HG02938 (cell line): Measurements from ENCODE around the gene LORICRIN.

Source experiments
- ATAC-seq: cut with Tn5 transposase; IDR thresholded peaks from one replicate; pipeline ENCODE4 v1.9.1; 2021; ENCODE audit warnings: mild to moderate bottlenecking, moderate library complexity; ENCODE audit not compliant: unreplicated experiment

The LORICRIN gene, protein sequence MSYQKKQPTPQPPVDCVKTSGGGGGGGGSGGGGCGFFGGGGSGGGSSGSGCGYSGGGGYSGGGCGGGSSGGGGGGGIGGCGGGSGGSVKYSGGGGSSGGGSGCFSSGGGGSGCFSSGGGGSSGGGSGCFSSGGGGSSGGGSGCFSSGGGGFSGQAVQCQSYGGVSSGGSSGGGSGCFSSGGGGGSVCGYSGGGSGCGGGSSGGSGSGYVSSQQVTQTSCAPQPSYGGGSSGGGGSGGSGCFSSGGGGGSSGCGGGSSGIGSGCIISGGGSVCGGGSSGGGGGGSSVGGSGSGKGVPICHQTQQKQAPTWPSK

DNA sequence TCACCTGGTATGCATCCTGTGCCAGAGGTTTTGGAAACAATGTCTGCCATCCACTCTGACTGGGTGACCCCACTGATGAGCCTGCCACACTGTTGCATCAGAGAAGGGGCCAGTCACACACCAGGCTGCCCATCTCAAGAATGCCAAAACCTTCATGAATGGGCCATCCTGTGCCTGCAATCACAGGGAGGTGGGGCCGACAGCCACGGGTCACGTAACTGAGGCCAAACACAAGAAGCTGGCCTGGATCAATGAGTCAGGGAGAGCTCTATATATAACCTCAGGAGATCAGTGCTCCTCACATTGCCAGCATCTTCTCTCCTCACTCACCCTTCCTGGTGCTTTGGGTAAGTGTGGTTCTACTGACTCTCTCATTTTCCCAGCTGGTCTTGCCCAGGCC, at the start of gene LORICRIN:
Gene LORICRIN (plus strand): TSS at position 301 of the 400 bp plus-strand sequence. CDS start 1,263 bp downstream, outside the sequence.
- no peak for ATAC-seq

DNA sequence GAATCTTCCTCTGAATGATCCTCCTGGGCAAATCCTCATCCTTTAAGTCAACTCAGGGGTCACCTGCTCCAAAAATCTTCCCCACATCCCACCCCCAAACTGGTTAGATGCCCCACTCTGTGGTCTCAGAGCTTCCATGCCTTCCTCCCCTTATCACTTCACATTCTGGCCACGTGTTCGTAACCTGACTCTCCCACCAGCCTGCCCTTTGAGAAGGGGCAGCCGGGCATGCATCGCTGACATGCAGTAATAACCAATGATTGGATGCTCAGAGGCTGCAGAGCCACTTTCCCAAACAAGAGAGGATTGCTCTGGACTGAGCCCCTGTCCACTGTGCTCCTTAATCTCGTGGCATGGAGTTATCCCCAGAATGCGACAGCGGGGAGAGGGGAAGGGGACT, 49.3 kb upstream of the LORICRIN start:
- no peak for ATAC-seq

DNA sequence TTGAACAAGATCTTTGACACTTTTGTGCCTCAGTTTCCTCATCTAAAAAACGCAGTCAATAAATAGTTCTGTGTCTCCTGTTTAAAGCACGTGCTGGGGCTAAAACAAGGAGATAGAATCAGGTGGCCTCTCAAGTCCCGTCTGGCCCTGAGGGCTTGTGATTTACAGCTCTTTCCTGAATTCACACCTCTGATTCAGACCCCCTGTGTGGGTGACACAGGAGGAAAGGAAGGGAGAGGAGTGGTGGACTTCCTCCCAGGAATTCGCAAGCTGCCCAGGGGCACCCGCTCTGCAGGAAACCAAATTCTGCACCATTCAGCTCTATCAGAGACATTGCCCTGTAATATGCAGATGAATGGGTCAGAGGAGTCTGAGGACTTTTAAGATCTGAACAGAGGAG, 47.3 kb upstream of the LORICRIN start:
- no peak for ATAC-seq

DNA sequence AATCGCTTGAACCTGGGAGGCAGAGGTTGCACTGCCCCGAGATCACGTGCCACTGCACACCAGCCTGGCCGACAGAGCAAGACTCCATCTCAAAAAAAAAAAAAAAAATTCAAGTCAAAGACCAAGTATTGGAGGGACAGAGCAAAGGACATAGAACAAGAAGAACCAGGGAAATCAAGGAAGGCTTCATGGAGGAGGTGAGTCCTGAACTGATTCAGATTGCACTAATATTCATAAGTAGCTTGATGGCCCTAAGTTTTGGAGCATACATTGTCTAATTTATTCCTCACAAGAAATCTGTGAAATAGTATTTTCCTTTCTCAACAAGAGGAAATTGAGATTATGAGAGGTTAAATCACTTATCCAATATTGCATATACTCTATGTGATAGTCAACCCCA, 46.0 kb upstream of the LORICRIN start:
- ATAC-seq: no peak

DNA sequence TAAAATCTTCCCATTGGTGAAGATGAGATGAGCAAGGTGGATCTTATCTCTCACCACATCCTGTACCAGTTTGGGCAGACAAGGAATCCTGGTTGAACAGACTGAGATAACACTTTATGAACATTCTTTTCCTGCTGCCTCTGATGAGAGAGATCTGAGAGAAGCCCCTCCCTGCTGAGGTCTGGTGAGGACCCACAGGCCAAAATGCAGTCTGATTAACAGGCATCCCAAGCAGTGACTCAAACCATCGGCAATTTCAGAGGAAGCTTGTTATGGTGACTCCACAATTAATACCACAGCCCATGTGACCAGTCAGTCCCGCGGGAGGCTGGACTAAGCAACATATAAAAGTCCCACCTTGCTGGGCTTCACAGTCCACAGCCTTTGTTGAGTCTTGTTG, 42.3 kb upstream of the LORICRIN start, which contains the start of gene PRR9:
Gene PRR9 (plus strand): TSS at position 373 of the 400 bp plus-strand sequence. CDS start 561 bp downstream, outside the sequence.
- no peak for ATAC-seq

DNA sequence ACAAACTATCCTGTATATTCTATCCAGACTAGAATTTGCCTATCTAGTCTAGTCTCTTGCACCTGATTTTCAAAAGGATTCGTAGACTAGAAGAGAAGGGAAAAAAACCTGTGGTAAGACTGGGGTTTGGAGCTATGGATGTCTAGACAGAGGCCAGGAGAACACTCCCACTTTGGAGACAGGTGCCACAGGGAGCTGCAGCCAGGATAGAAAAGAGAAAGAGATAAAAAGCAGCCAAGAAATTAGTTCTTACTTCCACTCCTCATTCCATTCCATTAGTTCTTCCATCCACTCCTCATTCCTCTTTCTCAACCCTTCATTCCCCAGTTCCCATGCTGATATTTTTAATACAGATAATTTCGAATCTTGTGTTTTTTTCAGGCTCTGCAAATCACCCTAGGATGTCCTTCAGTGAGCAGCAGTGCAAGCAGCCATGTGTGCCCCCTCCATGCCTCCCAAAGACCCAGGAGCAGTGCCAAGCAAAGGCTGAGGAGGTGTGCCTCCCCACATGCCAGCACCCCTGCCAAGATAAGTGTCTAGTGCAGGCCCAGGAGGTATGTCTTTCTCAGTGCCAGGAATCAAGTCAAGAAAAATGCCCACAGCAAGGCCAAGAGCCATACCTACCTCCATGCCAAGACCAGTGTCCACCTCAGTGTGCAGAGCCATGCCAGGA, 41.6 kb upstream of the LORICRIN start:
- no peak for ATAC-seq

DNA sequence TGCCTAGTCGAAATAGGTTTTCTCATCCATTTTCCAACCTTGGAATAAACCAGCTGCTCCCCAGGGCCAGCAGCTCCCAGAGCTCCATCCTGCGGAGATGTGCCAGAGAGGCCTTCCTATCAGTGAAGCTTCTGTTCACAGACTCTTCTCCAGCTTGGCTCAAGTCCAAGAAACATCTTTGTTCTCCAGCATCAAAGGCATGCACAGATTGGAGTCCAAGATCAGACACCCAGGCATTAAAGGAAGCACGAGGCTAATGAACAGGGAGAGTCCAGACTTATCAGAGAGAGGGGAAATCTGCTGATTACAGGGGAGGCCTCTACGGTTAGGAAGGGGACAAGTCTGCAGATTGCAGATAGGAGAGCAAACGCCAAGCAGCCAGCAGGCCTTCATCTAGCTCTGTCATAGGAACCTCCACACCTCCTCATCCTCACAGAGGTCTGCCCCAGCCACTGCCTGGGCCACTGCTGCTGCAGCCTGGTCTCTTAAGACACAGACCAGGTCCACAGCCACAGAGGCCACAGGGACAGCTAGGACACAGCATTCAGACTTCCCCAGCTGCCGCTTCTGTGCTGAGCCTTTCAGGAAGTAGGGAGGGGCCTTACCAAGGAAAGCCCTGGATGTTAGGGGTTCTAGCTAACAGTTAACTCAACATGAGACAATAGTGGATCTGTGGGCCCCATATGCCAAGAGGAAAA, 38.7 kb upstream of the LORICRIN start:
- ATAC-seq: no peak

DNA sequence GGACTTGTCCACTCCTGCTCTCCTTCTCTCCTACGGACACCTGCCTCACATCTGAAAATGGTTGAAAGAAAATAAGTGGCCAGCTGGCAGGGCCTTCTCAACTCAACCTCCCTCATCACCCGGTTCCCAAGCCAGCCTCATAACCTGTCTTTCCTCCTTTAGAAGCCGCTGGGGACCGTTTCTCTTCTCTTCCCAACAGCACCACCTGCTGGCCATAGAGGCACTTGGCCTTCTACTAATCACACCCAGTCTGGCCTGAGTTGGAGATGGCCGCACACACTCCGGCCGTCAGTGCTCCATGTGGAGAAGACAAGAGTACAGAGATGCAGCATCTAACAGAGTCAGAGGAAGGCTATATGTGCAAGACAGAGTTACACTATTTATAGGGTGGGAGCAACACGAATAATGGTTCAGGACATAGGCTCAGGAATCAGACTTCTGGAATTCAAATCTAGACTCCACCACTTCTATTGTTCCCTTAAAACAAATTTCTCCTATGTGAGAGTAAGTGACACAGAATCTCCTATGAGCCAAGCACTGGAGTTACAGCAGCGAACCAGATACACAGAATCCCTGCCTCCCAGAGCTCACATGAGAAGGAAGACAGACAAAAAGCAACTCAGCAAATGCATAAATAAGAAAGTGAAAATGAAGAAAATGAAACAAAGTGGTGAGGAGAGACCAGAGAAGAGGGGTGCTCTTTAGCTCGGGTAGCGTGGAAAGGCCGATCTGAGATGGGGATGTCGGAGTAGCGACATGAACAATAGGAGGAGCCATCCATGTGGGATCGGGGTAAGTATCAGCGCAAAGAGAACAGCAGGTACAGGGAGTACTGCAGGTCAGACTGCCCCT, 36.2 kb upstream of the LORICRIN start:
- ATAC-seq: peak; percentile 87

DNA sequence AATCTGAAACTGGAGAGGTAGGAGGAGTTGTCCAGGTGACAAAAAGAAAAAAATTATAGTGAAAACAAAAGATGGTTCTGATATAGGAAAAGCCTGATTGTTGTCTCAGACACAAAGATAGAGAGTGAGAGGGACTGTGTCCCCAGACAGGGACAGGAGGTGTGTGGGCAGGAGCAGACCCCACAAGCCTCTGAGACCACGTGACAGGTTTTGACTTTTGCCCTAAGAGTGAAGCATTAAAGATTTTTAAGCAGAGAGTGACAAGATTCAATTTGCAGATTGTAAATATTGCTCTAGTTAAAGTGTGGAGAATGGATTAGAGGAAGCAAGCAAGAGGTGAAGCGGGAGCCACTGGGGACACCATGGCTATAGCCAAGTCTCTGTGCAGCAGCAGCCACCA, 31.7 kb upstream of the LORICRIN start:
- no peak for ATAC-seq

DNA sequence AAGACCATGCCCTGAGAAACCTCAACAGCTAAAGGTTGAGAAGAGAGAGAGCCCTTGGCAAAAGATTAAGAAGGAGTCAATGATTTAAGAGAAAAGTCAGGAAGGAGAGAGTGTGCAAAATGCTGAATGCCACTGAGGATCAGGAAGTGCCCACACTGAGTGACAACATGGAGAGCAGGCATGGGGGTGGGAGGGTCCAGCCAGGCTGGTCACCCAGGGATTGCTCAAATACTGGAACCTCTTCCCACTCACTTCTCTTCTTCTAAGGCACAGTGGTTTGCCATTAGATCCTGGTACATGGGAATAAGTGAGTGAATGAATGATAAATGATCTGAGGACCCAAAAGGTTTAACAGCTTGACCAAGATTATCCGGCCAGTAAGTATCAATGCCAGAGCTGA, 31.0 kb upstream of the LORICRIN start:
- ATAC-seq: no peak

DNA sequence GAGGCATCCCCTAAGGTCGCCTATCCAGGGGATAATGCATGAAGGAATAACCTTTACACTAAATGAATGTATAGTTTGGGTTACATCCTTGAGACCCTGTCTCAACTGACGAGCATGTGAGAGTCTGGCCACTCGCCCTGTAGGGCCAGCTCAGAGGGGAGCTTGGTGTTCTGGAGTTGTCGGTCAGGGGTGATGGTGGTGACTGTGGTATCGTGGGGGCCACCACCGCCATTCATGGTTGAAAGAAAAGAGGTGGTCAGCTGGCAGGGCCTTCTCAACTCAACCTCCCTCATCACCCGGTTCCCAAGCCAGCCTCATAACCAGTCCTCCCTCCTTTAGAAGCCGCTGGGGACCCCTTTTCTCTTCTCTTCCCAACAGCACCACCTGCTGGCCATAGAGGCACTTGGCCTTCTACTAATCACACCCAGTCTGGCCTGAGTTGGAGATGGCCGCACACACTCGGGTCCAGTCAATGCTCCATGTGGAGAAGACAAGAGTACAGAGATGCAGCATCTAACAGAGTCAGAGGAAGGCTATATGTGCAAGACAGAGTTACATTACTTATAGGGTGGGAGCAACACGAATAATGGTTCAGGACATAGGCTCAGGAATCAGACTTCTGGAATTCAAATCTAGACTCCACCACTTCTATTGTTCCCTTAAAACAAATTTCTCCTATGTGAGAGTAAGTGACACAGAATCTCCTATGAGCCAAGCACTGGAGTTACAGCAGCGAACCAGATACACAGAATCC, 30.2 kb upstream of the LORICRIN start:
- peak; percentile 55 for ATAC-seq

DNA sequence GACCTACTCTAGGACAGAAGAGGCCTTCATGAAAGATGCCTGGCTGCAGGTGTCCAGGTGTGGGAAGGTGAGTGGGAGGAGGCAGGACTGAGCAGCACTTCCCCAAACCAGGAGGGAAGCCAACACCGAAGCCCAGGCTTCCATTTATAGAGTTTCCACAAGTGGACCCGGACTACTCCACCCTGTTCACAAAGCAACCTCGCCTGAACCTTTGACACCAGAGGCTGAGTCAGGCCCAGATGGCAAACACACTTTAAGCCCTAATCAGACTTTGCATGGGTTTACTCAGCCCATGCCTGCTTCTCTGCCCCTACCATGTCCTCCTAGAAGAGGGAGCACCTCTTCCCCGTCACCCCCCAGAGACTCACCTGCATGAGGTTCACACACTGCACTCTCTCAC, 28.1 kb upstream of the LORICRIN start:
- ATAC-seq: no peak

DNA sequence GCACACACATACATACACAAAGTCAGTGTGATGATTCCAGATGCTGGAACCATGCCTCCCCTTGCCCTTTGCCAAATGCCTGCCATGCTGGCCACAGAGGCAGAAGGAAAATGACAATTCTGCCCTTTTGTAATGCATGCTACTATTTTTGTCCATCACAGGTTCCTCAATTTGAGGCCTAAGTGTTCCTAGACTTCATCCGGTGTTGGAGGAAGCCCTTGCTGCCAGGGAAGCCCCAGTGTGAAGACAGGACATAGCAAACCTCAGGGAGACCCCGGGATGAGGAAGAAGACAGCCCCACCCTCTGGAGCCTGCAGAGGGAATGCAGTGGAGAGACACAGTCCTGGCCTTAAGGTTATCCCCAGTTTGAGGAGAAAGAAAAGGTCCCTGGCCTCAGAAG, 27.7 kb upstream of the LORICRIN start:
- ATAC-seq: no peak

DNA sequence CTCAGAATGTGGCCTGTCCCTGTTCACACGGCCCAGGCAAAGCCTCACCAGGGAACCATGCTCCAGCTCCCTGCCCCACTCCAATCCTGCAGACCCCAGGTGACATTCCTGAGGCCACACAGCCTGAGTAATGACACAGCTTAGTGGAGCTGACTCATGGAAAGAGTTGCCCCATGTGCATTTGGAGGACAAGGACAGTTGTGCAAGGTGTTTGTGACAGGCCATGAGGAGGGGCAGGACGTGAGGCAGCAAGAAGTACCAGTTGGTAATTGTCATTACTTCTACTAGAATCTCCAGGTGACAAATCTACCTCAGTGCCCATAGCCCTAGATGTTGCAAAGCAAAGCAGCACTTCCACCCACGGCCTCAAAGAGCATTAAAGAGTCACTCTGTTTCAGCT, 26.9 kb upstream of the LORICRIN start:
- ATAC-seq: no peak

DNA sequence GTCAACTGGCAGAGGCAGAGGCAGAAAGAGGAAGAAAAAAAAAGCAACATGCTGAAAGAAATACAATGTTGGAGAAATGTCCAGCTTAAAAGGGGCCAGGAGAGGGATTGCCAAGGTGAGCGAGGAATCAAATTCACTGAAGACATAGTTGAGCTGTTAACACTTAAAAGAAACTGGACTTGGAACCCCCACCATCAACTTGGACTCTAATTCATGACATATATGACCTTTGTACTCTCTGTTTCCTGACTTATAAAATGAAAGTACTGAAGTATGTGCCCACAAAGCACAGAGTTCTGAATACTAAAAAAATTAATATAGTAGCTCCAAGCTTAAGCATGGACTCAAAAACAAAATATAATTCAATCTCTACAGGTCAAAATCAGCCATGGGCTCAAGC, 26.0 kb upstream of the LORICRIN start:
- ATAC-seq: no peak

DNA sequence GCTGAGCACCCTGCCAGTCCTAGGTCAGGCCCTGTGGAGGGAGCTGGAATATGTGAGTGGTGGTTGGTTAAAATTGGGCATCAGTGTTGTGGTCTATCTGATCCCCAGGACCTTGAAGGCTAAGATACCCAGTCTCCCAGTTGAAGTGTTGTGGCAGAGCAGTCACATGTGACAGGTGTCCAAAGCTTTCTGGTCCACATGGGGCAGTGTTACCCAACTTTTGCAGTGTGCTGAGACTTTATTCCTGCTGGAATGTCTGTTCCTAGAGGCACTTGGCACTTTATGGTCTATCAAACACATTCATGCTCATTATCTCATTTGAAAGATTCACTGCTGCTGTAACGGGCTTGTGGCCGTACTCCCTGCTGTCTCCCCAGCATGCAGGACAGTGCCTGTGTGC, 21.0 kb upstream of the LORICRIN start:
- ATAC-seq: no peak

DNA sequence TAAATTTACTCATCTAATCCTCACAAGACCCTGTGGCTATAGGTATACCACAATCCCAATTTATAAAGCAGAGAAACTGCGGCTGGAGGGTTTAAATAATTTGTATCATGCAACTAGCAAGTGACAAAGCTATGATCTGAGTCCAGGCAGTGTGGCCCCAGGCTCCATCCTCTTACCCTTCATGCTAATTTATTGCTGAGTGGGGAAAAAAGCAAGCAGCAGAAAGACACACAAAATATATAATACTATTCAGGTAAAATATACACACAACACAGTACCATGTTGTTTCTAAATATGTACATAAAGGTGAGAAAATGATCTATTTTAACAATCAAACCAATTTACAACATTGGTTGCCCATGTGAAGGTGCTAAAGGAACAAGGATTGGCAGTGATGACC, 17.3 kb upstream of the LORICRIN start:
- no peak for ATAC-seq

DNA sequence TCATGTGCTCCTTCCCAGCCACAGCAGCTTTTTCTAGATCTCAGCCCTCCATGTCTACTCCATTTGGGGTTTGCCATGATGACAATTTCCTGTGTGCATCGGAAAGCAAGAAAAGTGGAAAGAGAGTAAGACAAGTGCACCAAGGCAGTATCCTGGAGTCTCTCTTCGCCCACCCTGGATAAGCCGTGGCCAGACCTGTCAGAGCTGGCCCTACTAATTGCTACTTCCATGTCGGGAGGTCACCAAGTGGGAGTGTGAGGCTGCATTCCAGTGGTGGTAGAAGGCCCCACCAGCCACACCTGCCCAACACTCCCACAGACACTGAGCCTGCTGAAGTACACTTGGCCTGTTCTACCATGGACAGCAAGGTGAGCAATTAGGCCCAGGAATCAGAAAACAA, 14.0 kb upstream of the LORICRIN start:
- no peak for ATAC-seq

DNA sequence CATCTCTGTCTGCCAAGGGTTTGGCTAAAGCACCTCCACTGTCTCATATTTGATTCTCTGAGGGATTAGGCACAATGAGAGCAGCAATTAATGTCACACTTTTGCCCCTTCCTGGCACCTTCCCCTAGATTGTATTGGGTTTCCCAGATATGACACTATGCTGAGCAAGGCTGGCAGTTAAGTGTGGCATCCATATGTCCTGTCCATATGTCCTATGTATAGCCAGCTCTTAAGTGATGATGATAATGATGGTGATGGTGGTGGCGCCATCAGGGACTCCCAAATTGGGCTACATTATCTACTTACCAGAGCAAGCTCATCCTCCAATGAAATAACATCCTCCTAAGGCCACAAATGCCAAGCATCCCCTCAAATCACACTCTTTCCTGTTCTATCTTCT, 13.5 kb upstream of the LORICRIN start:
- no peak for ATAC-seq

DNA sequence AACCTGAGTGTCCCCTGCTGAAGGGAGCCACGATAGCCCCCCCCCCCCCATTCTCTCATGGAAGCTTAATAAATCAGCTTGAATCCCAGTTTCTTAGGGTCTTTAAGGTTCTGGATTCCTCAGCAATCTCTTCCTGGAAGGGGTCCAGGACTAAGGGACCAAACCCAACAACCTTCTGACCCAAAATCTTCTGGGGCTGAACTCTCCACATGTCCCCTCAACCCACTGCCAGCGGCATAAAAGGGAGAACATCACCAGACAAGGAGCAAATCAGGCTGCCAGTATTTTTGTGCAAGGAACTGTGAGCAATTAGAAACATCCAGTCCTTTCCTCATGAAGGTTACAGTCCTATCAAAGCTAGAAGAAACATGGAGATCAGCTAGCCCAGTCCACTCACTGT, 12.7 kb upstream of the LORICRIN start:
- no peak for ATAC-seq
